ENCODE data around the gene TLE1.

Gene TLE1

GRCh38 chr9:81598811-81599210, 90.5 kb downstream of the TLE1 start:
- Histone ChIP-seq H3K9ac (ENCODE audit: low read length) (no peak overlapping the region), H3K4me3 (ENCODE audit: low read depth, low read length, poor library complexity, severe bottlenecking) (no peak overlapping the region), H3K9me3 (ENCODE audit: low read length) (no peaks in the 10 kb centered on the region), H4K20me1 (ENCODE audit: insufficient read depth, low read length) (no peaks in the 10 kb centered on the region), H3K79me2 (ENCODE audit: insufficient read depth, low read length) (no peaks in the 10 kb centered on the region), H3K9me2 (ENCODE audit: low read depth, low read length) (no peaks in the 10 kb centered on the region), H3K4me1 (ENCODE audit: insufficient read depth, low read length, severe bottlenecking) (peaks cover 44% of the 10 kb centered on the region), H3K36me3 (ENCODE audit: insufficient read depth, low read length) (no peaks in the 10 kb centered on the region), H3K27ac (ENCODE audit: low read depth, low read length, poor library complexity, severe bottlenecking) (peak overlapping the region; percentile 77), H2AFZ (ENCODE audit: low read length) (no peak overlapping the region), H3F3A (ENCODE audit: insufficient read depth, low read length) (no peaks in the 10 kb centered on the region), H3K4me2 (ENCODE audit: low read length) (no peak overlapping the region), H3K27me3 (ENCODE audit: insufficient read depth, low read length) (no peaks in the 10 kb centered on the region; the same call in 1 of the 2 replicates)
- TF ChIP-seq EZH2 (IDR thresholded peaks at IDR 0.05; ENCODE audit: borderline replicate concordance, low read length) (no peak), CTCF (IDR thresholded peaks at IDR 0.05; ENCODE audit: low read length) (no peak)

DNA sequence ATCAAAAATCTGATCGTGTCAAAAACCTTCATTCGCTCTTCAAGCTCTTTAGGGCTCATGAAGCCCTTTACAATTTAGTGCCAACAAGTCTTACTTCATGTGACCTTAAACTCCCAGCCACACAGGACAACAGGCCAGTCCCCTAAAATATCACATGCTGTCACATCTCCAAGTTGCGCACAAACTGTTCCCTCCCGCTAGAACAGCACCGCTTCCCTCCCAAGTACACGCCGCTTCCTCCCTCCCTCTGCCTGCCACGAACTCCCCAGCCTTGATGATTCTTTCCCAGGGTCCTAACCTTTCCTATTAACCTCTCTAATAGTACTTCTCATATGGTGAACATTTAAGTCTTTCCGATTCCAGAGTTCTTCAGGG, 91.2 kb downstream of the TLE1 start:
- TF ChIP-seq CTCF (IDR thresholded peaks at IDR 0.05; ENCODE audit: low read length) (no peak), EZH2 (IDR thresholded peaks at IDR 0.05; ENCODE audit: borderline replicate concordance, low read length) (no peak)
- peaks cover 44% of the 10 kb centered on the region for H3K4me1 ChIP-seq (ENCODE audit: insufficient read depth, low read length, severe bottlenecking)
- H3K27ac ChIP-seq (ENCODE audit: low read depth, low read length, poor library complexity, severe bottlenecking): peak overlapping the region; percentile 77

GRCh38 chr9:81597419-81598122, 91.8 kb downstream of the TLE1 start:
- Histone ChIP-seq H4K20me1 (ENCODE audit: insufficient read depth, low read length) (no peaks in the 10 kb centered on the region), H3K9me3 (ENCODE audit: low read length) (no peaks in the 10 kb centered on the region), H3K4me2 (ENCODE audit: low read length) (peak overlapping the region; percentile 40), H3K9me2 (ENCODE audit: low read depth, low read length) (no peaks in the 10 kb centered on the region), H3K36me3 (ENCODE audit: insufficient read depth, low read length) (no peaks in the 10 kb centered on the region), H2AFZ (ENCODE audit: low read length) (no peak overlapping the region), H3K27ac (ENCODE audit: low read depth, low read length, poor library complexity, severe bottlenecking) (peak overlapping the region; percentile 77), H3K4me1 (ENCODE audit: insufficient read depth, low read length, severe bottlenecking) (peaks cover 43% of the 10 kb centered on the region), H3F3A (ENCODE audit: insufficient read depth, low read length) (no peaks in the 10 kb centered on the region), H3K9ac (ENCODE audit: low read length) (peak overlapping the region; percentile 8; the same call in 1 of the 2 replicates), H3K79me2 (ENCODE audit: insufficient read depth, low read length) (no peaks in the 10 kb centered on the region), H3K27me3 (ENCODE audit: insufficient read depth, low read length) (no peaks in the 10 kb centered on the region), H3K4me3 (ENCODE audit: low read depth, low read length, poor library complexity, severe bottlenecking) (peak overlapping the region; percentile 3)
- TF ChIP-seq CTCF (IDR thresholded peaks at IDR 0.05; ENCODE audit: low read length): no peak
- no peak for TF ChIP-seq EZH2 (IDR thresholded peaks at IDR 0.05; ENCODE audit: borderline replicate concordance, low read length)

More for the DNA sequence above, 91.2 kb downstream of the TLE1 start:
- Histone ChIP-seq H3K79me2 (ENCODE audit: insufficient read depth, low read length) (no peaks in the 10 kb centered on the region), H4K20me1 (ENCODE audit: insufficient read depth, low read length) (no peaks in the 10 kb centered on the region), H3F3A (ENCODE audit: insufficient read depth, low read length) (no peaks in the 10 kb centered on the region), H3K4me3 (ENCODE audit: low read depth, low read length, poor library complexity, severe bottlenecking) (no peak overlapping the region), H3K27me3 (ENCODE audit: insufficient read depth, low read length) (no peaks in the 10 kb centered on the region; the same call in 1 of the 2 replicates), H3K36me3 (ENCODE audit: insufficient read depth, low read length) (no peaks in the 10 kb centered on the region), H3K9ac (ENCODE audit: low read length) (no peak overlapping the region), H2AFZ (ENCODE audit: low read length) (no peak overlapping the region), H3K4me2 (ENCODE audit: low read length) (no peak overlapping the region), H3K9me3 (ENCODE audit: low read length) (no peaks in the 10 kb centered on the region), H3K9me2 (ENCODE audit: low read depth, low read length) (no peaks in the 10 kb centered on the region)
